Measurements from ENCODE around the gene SH3PXD2A. TPM values are rescaled to one million over a fixed set of nuclear protein-coding genes. Genes with fewer than 3 reads are reported as not detected.
A peak's percentile ranks its signal among the peaks of the same experiment; 100 is the strongest.

SH3PXD2A gene
- total and polyA plus RNA-seq, 12 donors: 6.9 to 44.9 (median 34.4) TPM

GRCh38 chr10:103617602-103618385 lies 237.6 kb downstream of the SH3PXD2A start:
- H3K27ac ChIP-seq: peak overlapping the region in 9 of 10 donors; percentile 34 to 85 (median 72)
- intact Hi-C loops (cut with DNase I): loop anchor here in 6 of 10 donors (5.0 to 10.0 kb wide), 5 partner anchors 35 to 237 kb away; partner anchors contain the start of gene SH3PXD2A (in 1 of the 6)
- no peak overlapping the region for H3K4me3 ChIP-seq
- DNase-seq: peak in 1 of 2 donors; percentile 10
- 86 to 88% methylated on average over 13 of the region's 13 CpGs for WGBS, 2 donors
- ATAC-seq: no peak
- H3K9me3 ChIP-seq: no peaks in the 10 kb centered on the region
- H3K4me1 ChIP-seq: peaks cover 50 to 98% (median 86%) of the 10 kb centered on the region in 9 donors
- H3K27me3 ChIP-seq: no peaks in the 10 kb centered on the region
- peaks cover 0 to 58% (median 6%) of the 10 kb centered on the region in 9 donors for H3K36me3 ChIP-seq
- no peak for TF ChIP-seq CTCF (IDR thresholded peaks at IDR 0.05)

GRCh38 chr10:103616705-103617601 lies 238.4 kb downstream of the SH3PXD2A start:
- Histone ChIP-seq H3K27ac (peak overlapping the region in 9 of 10 donors; percentile 40 to 85 (median 72)), H3K4me3 (no peak overlapping the region), H3K27me3 (no peaks in the 10 kb centered on the region), H3K36me3 (peaks cover 0 to 58% (median 12%) of the 10 kb centered on the region in 9 donors), H3K4me1 (peaks cover 47 to 97% (median 87%) of the 10 kb centered on the region in 9 donors), H3K9me3 (no peaks in the 10 kb centered on the region)
- intact Hi-C loops (cut with DNase I): loop anchor here in 6 of 10 donors (5.0 to 10.0 kb wide), 5 partner anchors 35 to 238 kb away; partner anchors contain the start of gene SH3PXD2A (in 1 of the 6)
- TF ChIP-seq CTCF (IDR thresholded peaks at IDR 0.05): no peak
- DNase-seq: peak; percentile 50 to 71
- peak; percentile 12 to 74 (median 41) for ATAC-seq
- WGBS, 2 donors: 55 to 76% methylated on average over 20 of the region's 20 CpGs

GRCh38 chr10:103614306-103615158 lies 240.8 kb downstream of the SH3PXD2A start:
- Histone ChIP-seq H3K4me1 (peaks cover 32 to 94% (median 64%) of the 10 kb centered on the region in 9 donors), H3K4me3 (peak overlapping the region in 1 of 10 donors; percentile 15), H3K9me3 (no peaks in the 10 kb centered on the region), H3K36me3 (peaks cover 0 to 64% (median 23%) of the 10 kb centered on the region in 9 donors), H3K27ac (peak overlapping the region in 9 of 10 donors; percentile 28 to 89 (median 69)), H3K27me3 (no peaks in the 10 kb centered on the region)
- 54 to 56% methylated on average over 14 of the region's 14 CpGs for WGBS, 2 donors
- intact Hi-C loops (cut with DNase I): loop anchor here in 8 of 10 donors (5.0 to 10.0 kb wide), 5 partner anchors 38 to 240 kb away; partner anchors contain the start of gene SH3PXD2A (in 1 of the 8)
- peak; percentile 29 to 41 for DNase-seq
- peak in 1 of 8 donors; percentile 24 for ATAC-seq
- no peak for TF ChIP-seq CTCF (IDR thresholded peaks at IDR 0.05)

Measured in heart right ventricle (tissue), 16 donors.